ENCODE data around the gene PLPP7.
"Not testable (repeated sequence)": the region's sequence is repeated elsewhere in the genome, so short reads cannot be mapped to it uniquely, and the experiment has no call there.

PLPP7 gene

DNA sequence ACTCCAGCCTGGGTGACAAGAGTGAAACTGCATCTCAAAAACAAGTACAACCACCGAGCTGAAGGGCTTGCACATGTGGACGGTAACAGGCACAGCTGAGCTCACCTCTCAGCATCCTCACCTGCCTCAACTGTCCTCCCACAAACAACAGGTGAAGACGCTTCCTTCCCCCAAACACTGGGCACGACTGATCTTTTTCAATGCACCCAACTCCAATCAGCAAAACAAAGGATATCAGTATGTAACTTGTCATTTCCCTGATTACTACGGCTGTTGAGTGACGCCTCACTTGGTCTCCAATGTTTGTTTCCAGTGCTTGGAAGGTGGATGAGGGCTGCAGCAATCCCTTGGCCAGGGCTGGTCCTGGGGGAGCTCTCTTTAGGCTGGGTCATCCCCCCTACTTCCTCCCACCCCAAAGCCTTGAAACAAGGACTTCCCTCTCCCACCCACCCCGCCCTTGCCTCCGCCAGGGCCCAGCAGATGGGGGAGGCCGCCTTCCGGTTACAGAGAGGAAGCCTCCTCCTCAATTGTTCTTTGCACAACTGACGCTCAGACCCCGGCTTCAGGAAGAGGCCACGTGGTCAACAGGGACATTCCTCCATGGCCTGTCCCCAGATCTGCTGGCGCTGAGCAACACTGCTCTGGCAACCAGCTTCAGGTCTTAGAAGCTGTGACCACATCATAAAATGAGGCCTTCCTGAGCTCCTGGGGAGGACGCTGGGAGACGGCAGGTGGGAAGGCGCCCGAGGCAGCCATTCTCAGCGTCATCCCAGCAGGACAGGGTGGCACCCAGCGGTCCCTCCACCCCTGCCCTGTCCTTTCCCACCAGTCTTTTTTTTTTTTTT is 19.1 kb upstream of the PLPP7 start:
- DNase-seq, result no peak

DNA sequence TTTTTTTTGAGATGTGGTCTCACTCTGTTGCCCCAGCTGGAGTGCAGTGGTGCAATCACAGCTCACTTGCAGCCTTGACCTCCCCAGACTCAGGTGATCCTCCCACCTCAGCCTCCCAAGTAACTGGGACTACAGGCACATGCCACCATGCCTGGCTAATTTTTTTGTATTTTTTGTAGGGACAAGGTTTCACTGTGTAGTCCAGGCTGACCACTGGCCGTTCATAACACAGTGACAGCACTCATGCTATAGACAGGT is 18.6 kb upstream of the PLPP7 start:
- DNase-seq, result not testable (repeated sequence)

DNA sequence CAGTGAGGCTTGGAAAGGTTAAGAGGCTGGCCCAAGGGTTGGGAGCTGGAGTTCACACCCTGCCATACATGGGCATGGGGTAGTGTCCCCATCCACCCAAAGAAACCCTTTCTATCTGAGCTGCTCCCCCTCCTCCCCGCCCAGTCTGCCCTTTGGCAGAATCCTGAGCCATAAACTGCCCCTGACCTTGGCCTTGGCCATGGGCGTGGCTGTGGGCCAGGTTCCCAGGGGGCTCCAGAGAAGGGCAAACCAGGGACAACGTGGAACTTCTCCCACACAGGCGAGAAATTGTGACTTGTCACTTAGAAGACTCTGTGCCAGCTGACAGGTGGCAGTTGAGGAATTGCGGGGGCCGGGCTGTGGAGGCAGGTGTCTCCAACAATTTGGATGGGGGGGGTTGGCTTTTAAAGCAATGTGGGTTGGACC is 18.0 kb upstream of the PLPP7 start:
- no peak for DNase-seq

- DNase-seq, result no peak
Observed at GRCh38 chr9:131272212-131272611, 17.3 kb upstream of the PLPP7 start.

GRCh38 chr9:131273146-131273855 is 16.2 kb upstream of the PLPP7 start:
- no peak for DNase-seq

DNA sequence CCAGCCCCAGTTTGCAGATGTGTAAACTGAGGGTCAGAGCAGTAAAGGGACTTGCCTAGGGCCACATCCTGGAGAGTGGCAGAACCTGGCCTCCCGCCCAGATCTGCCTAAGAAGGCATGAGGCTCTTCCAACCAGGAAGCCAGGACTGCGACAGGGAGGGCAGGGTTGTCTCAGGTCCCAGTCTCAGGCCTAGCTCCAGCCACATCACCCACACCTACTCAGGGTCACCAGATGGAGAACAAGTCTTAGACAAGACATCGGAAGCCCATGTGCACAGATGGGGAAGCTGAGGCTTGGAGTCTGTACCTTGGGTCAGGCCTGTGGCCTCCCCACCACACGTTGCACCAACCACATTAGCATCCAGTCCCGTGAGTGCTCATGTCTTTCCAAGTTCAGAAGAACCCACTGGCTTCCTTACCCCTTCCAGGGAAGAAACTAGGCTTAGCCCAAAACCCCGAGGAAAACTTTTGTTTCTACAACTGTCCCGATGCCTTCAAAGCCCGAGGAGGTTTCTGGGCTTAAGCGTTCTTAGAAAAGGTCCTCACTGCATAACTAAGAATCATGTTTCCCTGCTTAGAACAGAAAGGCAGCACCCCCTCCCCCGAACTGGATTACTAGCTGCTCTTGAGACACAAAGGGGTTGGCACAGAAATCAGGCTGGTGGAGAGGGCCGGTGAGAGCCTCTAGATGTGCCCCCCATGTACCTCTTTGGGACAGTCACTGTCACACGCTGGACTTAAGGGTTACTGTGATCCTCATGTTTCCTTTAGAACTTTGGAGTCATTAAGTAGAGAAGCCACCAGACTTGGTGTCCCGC is 15.5 kb upstream of the PLPP7 start:
- DNase-seq, result no peak

GRCh38 chr9:131274674-131275331 is 14.7 kb upstream of the PLPP7 start:
- no peak for DNase-seq

- no peak for DNase-seq
Observed at GRCh38 chr9:131275332-131276093, 14.0 kb upstream of the PLPP7 start.

GRCh38 chr9:131276094-131276888 is 13.2 kb upstream of the PLPP7 start, which contains the start of gene FAM78A:
Gene FAM78A (minus strand): TSS chr9:131276510. CDS start chr9:131276179, 331 bp downstream.
- no peak for DNase-seq

DNA sequence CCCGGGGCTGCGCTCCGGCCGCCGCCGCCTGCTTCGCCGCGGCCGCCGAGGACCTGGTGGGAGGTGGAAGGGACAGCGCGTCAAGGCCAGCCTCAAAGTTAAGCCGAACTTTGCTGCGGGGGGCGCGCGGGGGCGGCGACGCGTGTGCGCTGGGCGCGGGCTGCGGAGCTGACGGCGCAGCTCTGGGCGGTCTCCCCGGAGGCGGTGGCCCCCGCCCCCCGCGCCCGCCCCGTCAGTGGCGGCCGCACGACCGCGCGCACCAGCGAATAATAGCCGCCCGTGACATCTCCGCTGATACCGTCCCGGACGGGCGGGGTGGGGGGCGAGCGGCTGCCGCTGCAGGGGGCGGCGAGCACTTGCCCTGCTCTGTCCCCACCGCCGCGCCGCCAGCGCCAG is 12.6 kb upstream of the PLPP7 start:
- DNase-seq, result no peak

DNA sequence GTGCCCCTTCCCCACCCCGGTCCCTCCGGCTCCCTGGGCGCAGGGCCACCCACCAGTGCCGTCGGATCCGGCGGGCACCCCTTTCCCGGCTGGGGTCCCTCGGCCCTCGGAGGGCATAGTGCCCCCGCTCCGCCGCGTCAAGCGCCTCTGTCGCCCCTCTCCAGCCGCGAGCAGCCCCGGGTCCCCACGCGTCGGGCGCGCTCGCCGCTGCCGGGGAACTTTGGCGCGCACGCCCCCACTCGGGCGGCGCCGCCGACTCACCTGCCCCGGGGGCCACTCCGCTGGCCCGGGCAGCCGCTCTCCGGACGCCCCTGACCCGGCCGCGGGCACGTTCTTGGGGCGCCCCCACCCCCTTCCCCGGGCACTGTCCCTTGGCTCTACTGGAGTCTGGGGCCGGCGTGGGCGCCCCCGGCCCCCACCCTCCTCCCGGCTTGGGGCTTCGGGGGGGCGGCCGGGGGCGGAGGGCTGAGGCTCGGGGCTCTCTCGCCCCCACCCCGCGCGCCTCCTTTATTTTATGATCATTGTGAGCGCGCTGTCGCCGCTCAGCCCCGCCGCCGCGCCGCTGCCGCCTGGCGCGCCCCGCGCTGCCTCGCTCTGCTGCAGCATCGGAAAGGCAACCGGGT is 12.1 kb upstream of the PLPP7 start:
- no peak for DNase-seq

DNA sequence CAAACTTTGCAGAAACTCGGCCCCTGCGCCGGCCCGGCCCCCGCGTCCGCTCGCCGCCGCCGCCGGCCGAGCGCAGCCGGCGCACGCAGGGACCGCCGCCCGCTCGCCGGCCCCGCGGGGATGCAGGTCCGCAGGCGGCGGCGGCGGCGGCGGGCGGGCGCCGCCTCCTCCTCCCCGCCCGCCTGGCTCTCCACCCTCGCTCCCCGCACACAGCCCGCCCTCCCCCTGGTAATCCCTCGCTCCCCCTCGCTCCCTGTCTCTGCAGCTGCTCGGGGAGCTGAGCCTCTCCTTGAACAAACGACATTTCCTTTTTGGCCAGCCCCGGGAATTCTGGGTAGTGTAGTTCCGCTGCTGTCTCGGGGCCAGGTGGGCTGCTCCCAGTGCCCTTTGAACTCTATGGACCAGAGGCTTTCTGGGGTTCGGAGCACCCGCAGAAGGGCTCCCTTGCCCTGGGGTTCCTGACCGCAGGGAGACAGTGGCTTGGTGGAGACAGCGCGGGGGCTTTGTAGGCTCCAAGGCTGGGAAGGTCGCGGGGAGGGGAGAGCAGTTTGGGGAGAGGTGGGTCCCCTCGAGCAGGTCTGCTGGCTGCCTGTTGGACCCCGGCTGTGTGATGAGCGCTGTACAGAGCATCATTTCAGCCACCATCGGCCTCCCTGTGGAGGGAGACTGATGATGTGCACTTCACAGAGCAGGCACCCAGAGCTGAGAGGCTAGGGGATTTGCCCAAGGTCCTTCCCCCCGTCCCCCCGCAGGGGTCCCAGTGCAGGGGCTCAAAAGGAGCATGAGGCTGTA is 11.4 kb upstream of the PLPP7 start:
- DNase-seq, result peak; percentile 55

GRCh38 chr9:131278702-131279111 is 10.8 kb upstream of the PLPP7 start:
- no peak for DNase-seq

DNA sequence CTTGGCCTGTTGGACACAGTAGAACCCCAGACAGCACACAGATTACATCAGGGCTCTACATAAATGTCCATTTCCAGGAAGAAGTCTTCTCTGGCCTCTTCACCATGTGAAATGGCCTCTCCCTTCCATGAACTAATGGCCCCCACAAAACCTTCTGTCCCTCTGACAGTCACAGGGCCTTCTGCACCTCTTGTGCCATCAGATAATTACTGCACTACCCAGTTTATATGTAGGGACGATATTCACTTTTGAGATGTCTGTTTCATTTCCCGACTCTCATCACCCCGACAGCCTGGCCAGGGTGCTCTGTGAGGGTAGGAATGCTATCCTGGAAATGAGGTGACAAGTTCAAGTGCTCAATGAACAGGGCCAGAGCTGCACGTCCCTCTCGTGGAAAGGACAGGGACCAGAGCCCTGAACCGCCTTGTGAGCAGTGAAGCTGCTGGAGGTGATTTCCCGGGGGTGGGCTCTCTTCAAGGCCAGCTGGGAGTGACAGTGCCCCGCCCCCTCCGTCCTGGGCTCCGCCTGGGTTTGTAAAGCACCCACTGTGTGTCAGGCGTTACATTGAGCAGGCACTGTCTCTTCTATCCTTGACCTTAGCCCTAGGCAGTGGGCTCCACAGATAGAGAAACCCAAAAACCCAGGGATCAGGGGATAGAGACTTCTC is 10.2 kb upstream of the PLPP7 start:
- DNase-seq, result no peak

DNA sequence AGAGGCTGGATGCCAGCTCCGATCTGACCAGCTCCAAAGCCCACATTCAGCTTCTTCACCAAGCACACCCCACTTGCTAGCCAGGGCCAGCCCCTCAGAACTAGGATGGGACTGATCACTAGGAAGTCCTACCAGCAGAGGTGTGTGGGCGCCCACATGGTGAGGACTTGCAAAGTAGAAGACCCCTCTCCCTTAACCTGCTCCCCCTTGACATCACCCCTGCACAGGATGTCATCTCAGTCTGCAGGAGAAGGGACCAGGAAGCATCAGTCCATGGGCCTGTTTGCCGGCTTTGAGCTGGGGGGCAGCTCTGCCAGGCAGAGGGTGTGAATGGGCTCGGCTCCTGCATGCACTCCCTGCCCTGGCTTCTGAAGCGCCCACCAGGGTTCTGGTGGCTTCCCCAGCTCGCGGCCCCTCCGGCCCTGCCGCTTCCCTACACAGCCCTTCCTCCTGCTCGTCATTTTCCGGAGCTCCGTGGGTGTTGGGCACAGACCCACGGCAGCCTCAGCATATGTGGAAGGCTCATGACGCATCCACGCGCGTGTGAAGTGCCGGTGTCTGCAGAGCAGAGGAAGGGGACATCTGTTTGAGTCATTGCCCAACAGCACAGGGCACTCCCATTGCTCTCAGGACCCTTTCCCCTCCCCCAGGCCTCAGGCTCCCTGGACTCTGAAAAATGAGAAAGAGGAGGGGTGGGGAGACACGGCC is 9.5 kb upstream of the PLPP7 start:
- DNase-seq, result no peak

DNA sequence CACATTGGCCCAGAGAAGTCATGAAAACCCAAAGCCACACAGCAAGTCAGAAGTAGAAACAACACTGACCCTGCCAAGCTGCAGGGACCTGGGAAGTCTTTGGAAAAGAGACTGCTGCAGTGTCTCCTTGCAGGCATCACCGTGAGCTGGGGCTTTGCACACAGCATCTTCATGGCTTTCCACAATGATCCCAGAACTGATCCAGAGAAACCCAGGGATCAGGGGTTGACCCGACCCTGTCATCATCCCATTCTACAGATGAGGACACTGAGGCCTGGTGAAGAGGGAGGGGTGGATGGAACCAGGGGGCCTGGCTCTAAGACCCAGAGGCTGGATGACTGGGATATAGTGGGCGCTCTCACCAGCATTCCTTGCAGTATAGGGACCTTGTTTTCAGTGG is 8.9 kb upstream of the PLPP7 start:
- DNase-seq, result no peak

DNA sequence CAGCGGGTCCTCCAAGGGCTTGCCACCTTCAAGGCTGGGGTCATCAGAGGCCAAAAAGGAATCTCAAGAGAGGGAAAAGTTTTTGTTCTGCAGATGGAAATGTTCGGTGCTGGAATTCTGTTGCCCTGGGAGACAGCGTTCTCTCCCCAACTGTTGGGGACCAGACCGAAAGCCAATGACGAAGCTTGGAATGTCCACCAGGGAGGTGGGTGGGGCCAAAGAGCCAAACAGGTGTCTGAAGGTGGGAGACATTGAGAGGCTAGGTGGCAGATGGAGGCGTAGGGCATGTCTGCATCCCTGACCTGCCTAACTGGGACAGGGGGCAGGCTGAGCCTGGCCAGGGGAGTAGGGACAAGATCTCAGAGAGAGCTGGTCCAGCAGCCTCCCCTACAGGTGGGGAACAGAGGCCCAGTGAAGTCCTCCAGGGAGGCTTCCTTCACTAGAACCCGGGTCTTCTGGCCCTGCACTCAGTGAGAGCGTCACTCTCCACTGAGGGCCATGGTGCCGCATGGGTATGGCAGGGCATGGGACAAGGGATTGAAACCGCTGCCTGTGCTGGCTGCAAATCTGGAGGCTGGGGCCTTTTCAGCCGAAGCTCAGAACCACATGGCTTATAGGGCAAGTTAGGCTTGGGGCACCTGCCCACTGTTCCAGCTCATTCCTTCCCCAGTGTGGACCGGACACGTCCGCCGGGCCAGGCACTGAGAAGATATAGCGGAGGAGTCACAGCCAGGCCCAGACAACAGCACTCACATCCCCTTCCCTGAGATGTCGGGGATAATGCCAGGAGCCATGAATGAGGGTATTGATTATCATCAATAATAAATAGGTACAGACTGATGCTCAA is 8.2 kb upstream of the PLPP7 start:
- no peak for DNase-seq

- no peak for DNase-seq
Observed at GRCh38 chr9:131282175-131282574, 7.3 kb upstream of the PLPP7 start.
